Spleen (tissue), 11 donors: ENCODE measurements around the gene HMGN4. TPM values are rescaled to one million over a fixed set of nuclear protein-coding genes. Genes with fewer than 3 reads are reported as not detected.

Experiments used
- DNase-seq: peaks from one replicate; pipeline ENCODE4 v3.0.0-alpha.2; 2020
- H3K27ac ChIP-seq, 8 donors: fragments of 200-600 bp; sonication (generic) in 7 of 8; 1 replicate in 4 of 8; 2 replicates in 4 of 8; pipeline versions ENCODE4 v1.5.0 to v1.8.0; 2016 to 2021; ENCODE audit warnings: inconsistent platforms in 4 of 8, mild to moderate bottlenecking in 4 of 8, moderate library complexity in 1 of 8
- H3K27me3 ChIP-seq, 7 donors: fragments of 200-600 bp; sonication (generic) in 6 of 7; replicated peaks in 1 of 7; 1 replicate in 4 of 7; 2 replicates in 3 of 7; pipeline versions ENCODE4 v1.5.0 to v1.8.0; 2016 to 2021; ENCODE audit warnings: inconsistent platforms in 3 of 7, mild to moderate bottlenecking in 1 of 7
- H3K36me3 ChIP-seq, 6 donors: fragments of 200-600 bp; sonication (generic) in 5 of 6; 1 replicate in 4 of 6; 2 replicates in 2 of 6; pipeline versions ENCODE4 v1.5.0 to v1.8.0; 2016 to 2021; ENCODE audit warnings: inconsistent platforms in 2 of 6
- H3K4me1 ChIP-seq, 6 donors: fragments of 200-600 bp; sonication (generic) in 5 of 6; 1 replicate in 3 of 6; 2 replicates in 3 of 6; pipeline versions ENCODE4 v1.5.0 to v1.8.0; 2016 to 2021; ENCODE audit warnings: inconsistent platforms in 3 of 6
- H3K4me3 ChIP-seq, 8 donors: fragments of 200-600 bp; sonication (generic) in 7 of 8; 1 replicate in 4 of 8; 2 replicates in 4 of 8; pipeline versions ENCODE4 v1.5.0 to v1.8.0; 2016 to 2021; ENCODE audit warnings: inconsistent platforms in 4 of 8, mild to moderate bottlenecking in 4 of 8, moderate library complexity in 2 of 8
- H3K9me3 ChIP-seq, 8 donors: fragments of 200-600 bp; sonication (generic) in 7 of 8; 1 replicate in 4 of 8; 2 replicates in 4 of 8; pipeline versions ENCODE4 v1.5.0 to v1.8.0; 2016 to 2021; ENCODE audit warnings: inconsistent platforms in 4 of 8
- POLR2A ChIP-seq, 3 donors: fragments of 450-650 bp; IDR thresholded peaks; one replicate each; pipeline ENCODE4 v1.5.1; 2017; ENCODE audit warnings: antibody characterized with exemption in 3 of 3, mild to moderate bottlenecking in 1 of 3
- POLR2AphosphoS5 ChIP-seq, 3 donors: sonication (generic); formaldehyde crosslinking; IDR thresholded peaks; one replicate each; pipeline ENCODE4 v1.5.1; 2017; ENCODE audit warnings: antibody characterized with exemption in 3 of 3
- WGBS, 5 donors: extraction: QIAGEN DNeasy Blood & Tissue Kit in 3 of 5; methylation state at CpG; one replicate each; pipeline versions ENCODE4 v1.1.5 to v1.1.7; 2013 to 2018; 5-methylcytosine and 5-hydroxymethylcytosine counted together
- intact Hi-C: fragments of 100-400 bp; cut with DNase I; formaldehyde crosslinking; loops from one replicate; pipeline ENCODE4 v1.15.0; 2023; ENCODE audit warnings: low total_unique reads
- polyA plus RNA-seq, 3 donors: library from polyadenylated mRNA; stranded (reverse); fragments of 200-250 nt; gene quantifications; one replicate each; pipeline ENCODE4 v1.2.1, GENCODE V29; 2013
- total RNA-seq, 7 donors: library from RNA; depleted of rRNA in 3 of 7; stranded (reverse); fragments of >200 nt in 3 of 7; fragmentation: NEBNext Ultra II Directional in 4 of 7; extraction: Animal tissue kit (Norgen Biotek cat#: 25700) in 4 of 7; gene quantifications; one replicate each; pipeline versions ENCODE4 v1.1.0 to v1.2.1, GENCODE V29; 2016 to 2021
- TF ChIP-seq, protein P1 (sequence below), 11 experiments: fragments of 200-600 bp in 7 of 11; fragments of 450-650 bp in 4 of 11; sonication (generic) in 4 of 11; IDR thresholded peaks in 8 of 11; conservative IDR thresholded peaks in 3 of 11; 1 replicate in 7 of 11; 2 replicates in 4 of 11; pipeline versions ENCODE4 v1.4.0 to v1.8.0; 2016 to 2021; ENCODE audit warnings: antibody characterized with exemption in 11 of 11, inconsistent platforms in 4 of 11, mild to moderate bottlenecking in 1 of 11
- donor health status: healthy with polysubstance abuse.
- donor health status: DM: no; HTN: no; CAD: no; lungs with moderate emphysema.
- donor health status: DM: no; HTN: no; CAD: no.
- donor health status: Bipolar disorder and iron deficiency.
- donor health status: healthy.
- donor health status: DM: no; HTN: no; CAD: no.
- donor health status: DM: yes; HTN: yes; CAD: no.

HMGN4 gene
- total and polyA plus RNA-seq, 10 donors: 33.3 to 68.4 (median 52.9) TPM

DNA sequence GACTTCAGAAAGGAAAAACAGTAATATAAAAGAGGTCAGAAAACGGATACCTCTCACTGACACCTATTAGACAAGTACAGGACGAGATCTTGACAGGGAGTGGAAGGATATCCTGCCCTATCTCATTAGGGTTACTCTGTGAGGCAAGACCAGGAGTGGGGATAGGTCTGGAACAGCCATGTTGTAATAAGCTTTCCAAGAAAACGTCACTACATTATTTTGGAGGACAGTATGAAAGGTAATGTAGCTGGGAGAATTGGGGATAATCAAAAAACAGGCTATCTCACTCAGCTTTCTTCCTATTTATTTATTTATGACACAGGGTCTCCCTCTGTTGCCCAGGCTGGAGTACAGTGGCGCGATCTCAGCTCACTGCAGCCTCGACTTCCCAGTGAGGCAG lies 25.3 kb downstream of the HMGN4 start:
- Histone ChIP-seq H3K4me1 (peaks cover 0 to 8% (median 2%) of the 10 kb centered on the region in 6 donors), H3K36me3 (no peaks in the 10 kb centered on the region), H3K27me3 (no peaks in the 10 kb centered on the region), H3K4me3 (no peak overlapping the region), H3K27ac (no peak overlapping the region), H3K9me3 (no peaks in the 10 kb centered on the region)
- intact Hi-C loops: no loop called here
- WGBS, 5 donors: 77 to 89% (median 82%) methylated on average over 6 of the region's 6 CpGs
- DNase-seq: no peak
- TF ChIP-seq POLR2A (IDR thresholded peaks at IDR 0.05): no peak
- TF ChIP-seq, protein P1, sequence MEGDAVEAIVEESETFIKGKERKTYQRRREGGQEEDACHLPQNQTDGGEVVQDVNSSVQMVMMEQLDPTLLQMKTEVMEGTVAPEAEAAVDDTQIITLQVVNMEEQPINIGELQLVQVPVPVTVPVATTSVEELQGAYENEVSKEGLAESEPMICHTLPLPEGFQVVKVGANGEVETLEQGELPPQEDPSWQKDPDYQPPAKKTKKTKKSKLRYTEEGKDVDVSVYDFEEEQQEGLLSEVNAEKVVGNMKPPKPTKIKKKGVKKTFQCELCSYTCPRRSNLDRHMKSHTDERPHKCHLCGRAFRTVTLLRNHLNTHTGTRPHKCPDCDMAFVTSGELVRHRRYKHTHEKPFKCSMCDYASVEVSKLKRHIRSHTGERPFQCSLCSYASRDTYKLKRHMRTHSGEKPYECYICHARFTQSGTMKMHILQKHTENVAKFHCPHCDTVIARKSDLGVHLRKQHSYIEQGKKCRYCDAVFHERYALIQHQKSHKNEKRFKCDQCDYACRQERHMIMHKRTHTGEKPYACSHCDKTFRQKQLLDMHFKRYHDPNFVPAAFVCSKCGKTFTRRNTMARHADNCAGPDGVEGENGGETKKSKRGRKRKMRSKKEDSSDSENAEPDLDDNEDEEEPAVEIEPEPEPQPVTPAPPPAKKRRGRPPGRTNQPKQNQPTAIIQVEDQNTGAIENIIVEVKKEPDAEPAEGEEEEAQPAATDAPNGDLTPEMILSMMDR (IDR thresholded peaks at IDR 0.05 in 8 of 11, conservative IDR thresholded peaks at IDR 0.05 in 3 of 11): no peak
- no peak for TF ChIP-seq POLR2AphosphoS5 (IDR thresholded peaks at IDR 0.05)

DNA sequence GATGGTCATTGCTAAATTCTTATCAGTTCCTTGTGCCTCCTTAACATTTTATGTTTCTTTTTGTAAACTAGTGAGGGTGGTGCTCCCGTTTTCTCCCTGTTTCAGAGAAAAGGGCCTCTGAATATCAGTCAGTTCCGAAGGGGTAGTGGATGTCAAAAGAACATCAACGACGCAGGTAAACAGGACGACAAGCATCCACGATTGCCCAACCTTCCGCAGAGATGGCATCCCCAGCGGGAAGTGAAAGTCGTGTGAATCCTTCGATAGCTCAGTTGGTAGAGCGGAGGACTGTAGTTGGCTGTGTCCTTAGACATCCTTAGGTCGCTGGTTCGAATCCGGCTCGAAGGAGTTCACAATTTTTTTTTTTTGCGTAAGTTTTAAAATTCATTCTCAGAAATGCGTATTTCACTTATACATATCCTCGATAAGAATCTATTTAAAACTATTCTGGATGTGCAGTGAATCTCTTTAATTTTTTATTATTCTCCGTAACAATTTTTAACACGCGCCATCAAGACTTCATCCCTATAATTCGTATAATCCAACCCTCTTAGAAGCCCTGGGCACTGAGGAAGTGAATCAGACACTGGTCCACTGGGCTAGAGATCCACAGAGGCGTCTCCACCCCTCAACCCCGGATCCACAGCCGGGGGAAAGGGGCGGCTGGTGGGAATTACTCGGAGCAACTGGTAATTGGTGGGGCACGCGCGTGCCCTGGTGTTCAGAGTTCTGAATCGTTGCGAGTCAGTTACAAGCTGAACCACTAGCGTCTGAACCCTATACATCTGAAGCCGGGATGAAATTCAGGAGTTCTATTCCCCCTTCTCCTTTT lies 30.7 kb downstream of the HMGN4 start:
- H3K27ac ChIP-seq: peak overlapping the region; percentile 22 to 88 (median 76)
- intact Hi-C loops: no loop called here
- 3 to 6% (median 3%) methylated on average over 34 of the region's 34 CpGs for WGBS, 5 donors

DNA sequence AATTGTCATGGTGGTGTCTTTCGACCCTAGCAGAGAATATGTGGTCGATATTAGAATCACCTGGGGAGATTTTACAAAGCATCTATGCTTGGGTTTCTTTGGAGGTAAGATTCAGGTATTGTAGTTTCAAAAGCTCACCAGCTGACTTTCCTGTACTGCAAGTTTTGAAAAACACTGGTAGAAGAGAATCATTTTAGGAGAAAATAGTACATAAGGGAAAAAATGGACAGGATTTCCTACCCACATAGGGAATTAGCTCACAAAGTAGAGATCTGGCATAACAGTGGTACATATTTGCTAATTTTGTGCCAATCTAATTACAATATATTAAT lies 31.2 kb downstream of the HMGN4 start:
- TF ChIP-seq, protein P1 (IDR thresholded peaks at IDR 0.05 in 8 of 11, conservative IDR thresholded peaks at IDR 0.05 in 3 of 11): no peak
- TF ChIP-seq POLR2A (IDR thresholded peaks at IDR 0.05) (no peak), POLR2AphosphoS5 (IDR thresholded peaks at IDR 0.05) (no peak)
- intact Hi-C loops: no loop called here
- Histone ChIP-seq H3K27me3 (peaks cover 0 to 7% (median 0%) of the 10 kb centered on the region in 7 donors), H3K36me3 (no peaks in the 10 kb centered on the region), H3K27ac (peak overlapping the region in 7 of 8 donors; percentile 56 to 88 (median 78)), H3K9me3 (no peaks in the 10 kb centered on the region), H3K4me1 (peaks cover 0 to 41% (median 12%) of the 10 kb centered on the region in 6 donors), H3K4me3 (peak overlapping the region in 6 of 8 donors; percentile 22 to 75 (median 49))
- WGBS, 5 donors: 7 to 20% (median 11%) methylated on average over 2 of the region's 2 CpGs
- no peak for DNase-seq

More for the DNA sequence above, 30.7 kb downstream of the HMGN4 start:
- peak; percentile 97 for DNase-seq
- Histone ChIP-seq H3K4me3 (peak overlapping the region; percentile 42 to 75 (median 50)), H3K27me3 (peaks cover 0 to 5% (median 0%) of the 10 kb centered on the region in 7 donors), H3K36me3 (no peaks in the 10 kb centered on the region), H3K4me1 (peaks cover 0 to 41% (median 12%) of the 10 kb centered on the region in 6 donors), H3K9me3 (no peaks in the 10 kb centered on the region)
- TF ChIP-seq POLR2AphosphoS5 (IDR thresholded peaks at IDR 0.05): peak in 1 of 3 donors; percentile 82
- TF ChIP-seq POLR2A (IDR thresholded peaks at IDR 0.05): peak in 1 of 3 donors; percentile 59
- TF ChIP-seq, protein P1 (IDR thresholded peaks at IDR 0.05 in 8 of 11, conservative IDR thresholded peaks at IDR 0.05 in 3 of 11): peak in 4 of 11 experiments; percentile 7 to 27 (median 12)
